GM12874 (cell line): ENCODE measurements around the gene LAT.

Source experiments
- TF ChIP-seq, protein P1 (sequence below): IDR thresholded peaks from 2 replicates; pipeline ENCODE4 v1.5.1; 2011; ENCODE audit warnings: low read depth, mild to moderate bottlenecking, control low read depth, low read length, moderate library complexity; ENCODE audit not compliant: insufficient read depth

LAT gene

DNA sequence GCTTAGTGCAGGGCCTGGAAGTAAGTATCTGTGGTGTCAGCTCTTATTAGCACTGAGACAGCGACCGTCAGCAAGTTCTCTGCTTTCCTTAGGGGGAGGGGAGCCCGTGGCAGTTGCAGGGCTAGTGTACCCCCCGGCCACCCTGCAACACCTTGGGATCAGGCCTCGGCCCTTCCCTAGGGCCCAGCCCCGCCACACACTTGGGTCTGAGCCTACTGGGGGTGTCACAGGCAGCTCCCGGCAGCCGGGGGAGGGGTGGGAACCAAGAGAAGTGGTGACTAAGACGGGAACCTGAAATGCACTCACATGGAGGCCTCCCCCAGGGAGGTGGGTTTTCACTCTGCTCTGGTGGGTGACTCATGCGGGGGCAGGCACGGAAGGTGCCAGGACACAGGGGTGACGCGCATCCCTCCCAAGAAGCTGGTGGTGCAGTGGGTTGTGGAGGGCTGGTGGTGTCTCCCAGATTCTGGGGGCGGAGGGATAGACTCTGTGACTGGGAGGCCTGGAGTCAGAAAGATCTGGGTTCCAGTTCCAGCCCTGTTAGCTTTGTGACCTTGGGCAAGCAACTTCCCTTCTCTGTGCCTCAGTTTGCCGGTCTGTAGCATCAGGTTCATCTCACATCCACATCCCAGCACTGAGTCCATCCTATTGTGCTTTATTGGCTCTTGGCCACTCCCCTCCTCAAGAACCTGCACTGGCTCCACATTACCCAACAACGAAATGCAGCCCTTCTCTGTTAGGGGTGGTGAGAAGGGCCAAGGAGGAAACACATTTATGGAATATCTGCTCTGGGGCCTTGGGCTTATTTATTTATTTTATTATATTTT lies 44.5 kb downstream of the LAT start:
- TF ChIP-seq, protein P1, sequence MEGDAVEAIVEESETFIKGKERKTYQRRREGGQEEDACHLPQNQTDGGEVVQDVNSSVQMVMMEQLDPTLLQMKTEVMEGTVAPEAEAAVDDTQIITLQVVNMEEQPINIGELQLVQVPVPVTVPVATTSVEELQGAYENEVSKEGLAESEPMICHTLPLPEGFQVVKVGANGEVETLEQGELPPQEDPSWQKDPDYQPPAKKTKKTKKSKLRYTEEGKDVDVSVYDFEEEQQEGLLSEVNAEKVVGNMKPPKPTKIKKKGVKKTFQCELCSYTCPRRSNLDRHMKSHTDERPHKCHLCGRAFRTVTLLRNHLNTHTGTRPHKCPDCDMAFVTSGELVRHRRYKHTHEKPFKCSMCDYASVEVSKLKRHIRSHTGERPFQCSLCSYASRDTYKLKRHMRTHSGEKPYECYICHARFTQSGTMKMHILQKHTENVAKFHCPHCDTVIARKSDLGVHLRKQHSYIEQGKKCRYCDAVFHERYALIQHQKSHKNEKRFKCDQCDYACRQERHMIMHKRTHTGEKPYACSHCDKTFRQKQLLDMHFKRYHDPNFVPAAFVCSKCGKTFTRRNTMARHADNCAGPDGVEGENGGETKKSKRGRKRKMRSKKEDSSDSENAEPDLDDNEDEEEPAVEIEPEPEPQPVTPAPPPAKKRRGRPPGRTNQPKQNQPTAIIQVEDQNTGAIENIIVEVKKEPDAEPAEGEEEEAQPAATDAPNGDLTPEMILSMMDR, result no peak

DNA sequence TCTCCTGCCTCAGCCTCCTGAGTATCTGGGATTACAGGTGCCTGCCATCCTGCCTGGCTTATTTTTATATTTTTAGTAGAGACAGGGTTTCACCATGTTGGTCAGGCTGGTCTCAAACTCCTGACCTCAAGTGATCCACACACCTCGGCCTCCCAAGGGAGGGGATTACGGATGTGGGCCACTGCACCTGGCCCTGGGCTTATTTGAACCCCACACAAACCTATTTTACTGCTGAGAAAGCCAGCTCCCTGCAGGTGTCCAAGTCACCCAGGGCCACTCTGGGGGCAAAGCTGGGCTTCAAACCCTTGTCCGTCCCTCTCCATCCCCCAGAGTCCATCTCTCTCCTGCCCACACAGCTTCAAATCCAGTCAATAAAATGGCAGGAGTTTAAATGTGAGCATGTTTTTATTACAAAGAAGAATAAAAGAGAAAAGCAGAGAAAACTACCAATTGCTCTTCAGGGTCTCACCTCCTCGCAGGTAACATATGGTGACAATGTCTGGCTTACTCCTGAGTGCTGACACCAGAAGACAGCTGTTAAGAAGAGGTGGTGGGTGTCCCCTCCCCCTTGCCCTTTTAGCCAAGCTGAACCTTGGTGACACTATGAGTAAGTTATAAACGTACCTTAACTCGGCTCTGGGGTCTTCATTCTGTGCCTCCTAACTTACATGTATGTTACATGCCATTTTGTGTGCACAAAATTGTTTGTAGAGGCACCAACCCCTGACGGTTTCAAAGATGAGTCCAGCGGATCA lies 45.4 kb downstream of the LAT start:
- TF ChIP-seq, protein P1, result no peak
